ENCODE data around the gene CAPN6. TPM values are rescaled to one million over a fixed set of nuclear protein-coding genes. Genes with fewer than 3 reads are reported as not detected.

The CAPN6 gene
- total and polyA plus RNA-seq, 2 donors (not counting 1 experiment from before 2014, with no cell fraction given), result not detected

DNA sequence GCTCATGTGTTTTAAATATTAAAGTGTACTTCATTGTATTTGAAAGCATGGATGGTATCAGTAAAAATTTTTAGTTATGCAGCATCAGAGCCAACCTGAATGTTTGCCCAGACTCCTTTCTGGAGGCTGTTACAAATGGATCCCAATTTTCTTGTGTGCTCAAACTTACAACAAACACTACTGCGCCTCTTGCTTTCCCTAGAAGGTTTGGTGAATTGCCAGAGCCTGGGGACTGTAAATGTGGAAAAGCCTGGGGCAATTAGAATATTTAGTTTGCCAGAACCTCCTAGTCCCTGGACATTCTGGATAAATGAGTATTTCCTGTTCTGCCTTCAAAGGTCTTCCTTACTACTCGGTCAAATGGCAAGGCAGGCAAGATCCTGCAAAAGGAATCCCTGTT lies 4.8 kb downstream of the CAPN6 start:
- Histone ChIP-seq H3K27me3 (ENCODE audit: control insufficient read depth, insufficient read depth, low read length) (no peaks in the 10 kb centered on the region), H4K20me1 (ENCODE audit: control insufficient read depth, extremely low read depth, insufficient read depth, low read length) (no peaks in the 10 kb centered on the region), H3K4me1 (ENCODE audit: control insufficient read depth, extremely low read depth, insufficient read depth, low read length) (no peaks in the 10 kb centered on the region), H3K36me3 (ENCODE audit: control insufficient read depth, insufficient read depth, low read length) (no peaks in the 10 kb centered on the region), H2AFZ (ENCODE audit: low read length) (no peak overlapping the region), H3K79me2 (ENCODE audit: control insufficient read depth, insufficient read depth, low read length) (no peaks in the 10 kb centered on the region), H3K9ac (ENCODE audit: insufficient read depth, low read length) (no peak overlapping the region), H3K4me2 (ENCODE audit: extremely low read depth, insufficient read depth, low read length) (no peak overlapping the region), H3K27ac (ENCODE audit: insufficient read depth, low read length) (no peak overlapping the region), H3K9me3 (ENCODE audit: control insufficient read depth, insufficient read depth, low read depth, low read length) (no peaks in the 10 kb centered on the region), H3K4me3 (replicated peaks in 1 of 4; ENCODE audit: control extremely low read depth in 1 of 4, insufficient read depth in 1 of 4, low read depth in 3 of 4, low read length in 4 of 4) (no peak overlapping the region)
- TF ChIP-seq, protein P1, sequence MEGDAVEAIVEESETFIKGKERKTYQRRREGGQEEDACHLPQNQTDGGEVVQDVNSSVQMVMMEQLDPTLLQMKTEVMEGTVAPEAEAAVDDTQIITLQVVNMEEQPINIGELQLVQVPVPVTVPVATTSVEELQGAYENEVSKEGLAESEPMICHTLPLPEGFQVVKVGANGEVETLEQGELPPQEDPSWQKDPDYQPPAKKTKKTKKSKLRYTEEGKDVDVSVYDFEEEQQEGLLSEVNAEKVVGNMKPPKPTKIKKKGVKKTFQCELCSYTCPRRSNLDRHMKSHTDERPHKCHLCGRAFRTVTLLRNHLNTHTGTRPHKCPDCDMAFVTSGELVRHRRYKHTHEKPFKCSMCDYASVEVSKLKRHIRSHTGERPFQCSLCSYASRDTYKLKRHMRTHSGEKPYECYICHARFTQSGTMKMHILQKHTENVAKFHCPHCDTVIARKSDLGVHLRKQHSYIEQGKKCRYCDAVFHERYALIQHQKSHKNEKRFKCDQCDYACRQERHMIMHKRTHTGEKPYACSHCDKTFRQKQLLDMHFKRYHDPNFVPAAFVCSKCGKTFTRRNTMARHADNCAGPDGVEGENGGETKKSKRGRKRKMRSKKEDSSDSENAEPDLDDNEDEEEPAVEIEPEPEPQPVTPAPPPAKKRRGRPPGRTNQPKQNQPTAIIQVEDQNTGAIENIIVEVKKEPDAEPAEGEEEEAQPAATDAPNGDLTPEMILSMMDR (conservative IDR thresholded peaks at IDR 0.05 in 1 of 2, IDR thresholded peaks at IDR 0.05 in 1 of 2; ENCODE audit: low read depth in 1 of 2, low read length in 2 of 2), result no peak
- no peak for TF ChIP-seq EZH2 (IDR thresholded peaks at IDR 0.05; ENCODE audit: low read length, missing control alignments)
- no peak for DNase-seq (ENCODE audit: low read depth in 2 of 2)

DNA sequence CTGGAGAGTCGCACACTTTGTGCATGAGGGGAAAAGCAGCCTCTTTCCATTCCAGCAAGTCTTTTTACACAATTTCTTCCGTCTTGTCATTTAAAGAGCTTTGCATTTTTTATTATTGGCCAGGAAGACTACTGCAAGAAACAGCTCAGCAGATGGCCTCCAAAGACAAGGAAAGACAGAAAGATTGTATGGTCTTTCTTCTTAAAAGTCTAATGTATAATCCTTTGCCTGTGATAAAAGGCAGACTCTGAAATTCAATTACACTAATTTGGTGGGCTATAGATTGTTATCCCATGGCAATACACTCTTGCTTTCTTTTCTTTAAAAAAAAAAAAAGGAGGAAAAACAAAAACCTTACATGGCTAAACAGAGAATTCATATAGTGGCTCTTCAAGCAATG lies 5.9 kb downstream of the CAPN6 start:
- Histone ChIP-seq H3K4me1 (ENCODE audit: control insufficient read depth, extremely low read depth, insufficient read depth, low read length) (no peaks in the 10 kb centered on the region), H3K27me3 (ENCODE audit: control insufficient read depth, insufficient read depth, low read length) (no peaks in the 10 kb centered on the region), H3K9me3 (ENCODE audit: control insufficient read depth, insufficient read depth, low read depth, low read length) (no peaks in the 10 kb centered on the region), H3K79me2 (ENCODE audit: control insufficient read depth, insufficient read depth, low read length) (no peaks in the 10 kb centered on the region), H3K4me3 (replicated peaks in 1 of 4; ENCODE audit: control extremely low read depth in 1 of 4, insufficient read depth in 1 of 4, low read depth in 3 of 4, low read length in 4 of 4) (no peak overlapping the region), H4K20me1 (ENCODE audit: control insufficient read depth, extremely low read depth, insufficient read depth, low read length) (no peaks in the 10 kb centered on the region), H2AFZ (ENCODE audit: low read length) (no peak overlapping the region), H3K4me2 (ENCODE audit: extremely low read depth, insufficient read depth, low read length) (no peak overlapping the region), H3K9ac (ENCODE audit: insufficient read depth, low read length) (no peak overlapping the region), H3K27ac (ENCODE audit: insufficient read depth, low read length) (no peak overlapping the region), H3K36me3 (ENCODE audit: control insufficient read depth, insufficient read depth, low read length) (no peaks in the 10 kb centered on the region)
- TF ChIP-seq, protein P1 (conservative IDR thresholded peaks at IDR 0.05 in 1 of 2, IDR thresholded peaks at IDR 0.05 in 1 of 2; ENCODE audit: low read depth in 1 of 2, low read length in 2 of 2), result no peak
- TF ChIP-seq EZH2 (IDR thresholded peaks at IDR 0.05; ENCODE audit: low read length, missing control alignments), result no peak
- no peak for DNase-seq (ENCODE audit: low read depth in 2 of 2)

DNA sequence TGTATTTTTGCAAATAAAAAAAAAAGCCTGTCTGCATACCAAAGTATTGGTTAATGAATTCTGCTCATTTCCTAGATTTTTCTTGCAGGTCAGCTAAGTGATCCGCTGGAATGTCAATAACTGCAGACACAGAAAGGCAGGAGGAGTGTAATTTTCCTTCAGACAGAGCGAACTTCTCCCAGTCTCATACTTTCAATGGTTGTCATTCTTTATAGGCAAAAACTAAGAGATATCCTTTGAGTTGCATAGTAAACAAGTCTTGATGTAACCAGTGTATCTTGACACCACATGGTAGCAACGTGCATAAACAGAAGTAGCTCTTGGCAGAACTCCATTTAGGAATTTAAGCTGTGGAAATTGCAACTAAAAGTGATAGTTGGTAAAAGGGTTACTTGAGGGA lies 8.2 kb downstream of the CAPN6 start:
- TF ChIP-seq EZH2 (IDR thresholded peaks at IDR 0.05; ENCODE audit: low read length, missing control alignments), result no peak
- TF ChIP-seq, protein P1 (conservative IDR thresholded peaks at IDR 0.05 in 1 of 2, IDR thresholded peaks at IDR 0.05 in 1 of 2; ENCODE audit: low read depth in 1 of 2, low read length in 2 of 2), result no peak
- Histone ChIP-seq H3K79me2 (ENCODE audit: control insufficient read depth, insufficient read depth, low read length) (no peaks in the 10 kb centered on the region), H3K9me3 (ENCODE audit: control insufficient read depth, insufficient read depth, low read depth, low read length) (no peaks in the 10 kb centered on the region), H3K4me3 (replicated peaks in 1 of 4; ENCODE audit: control extremely low read depth in 1 of 4, insufficient read depth in 1 of 4, low read depth in 3 of 4, low read length in 4 of 4) (no peak overlapping the region), H3K4me2 (ENCODE audit: extremely low read depth, insufficient read depth, low read length) (no peak overlapping the region), H3K36me3 (ENCODE audit: control insufficient read depth, insufficient read depth, low read length) (no peaks in the 10 kb centered on the region), H3K4me1 (ENCODE audit: control insufficient read depth, extremely low read depth, insufficient read depth, low read length) (no peaks in the 10 kb centered on the region), H3K9ac (ENCODE audit: insufficient read depth, low read length) (no peak overlapping the region), H3K27me3 (ENCODE audit: control insufficient read depth, insufficient read depth, low read length) (no peaks in the 10 kb centered on the region), H3K27ac (ENCODE audit: insufficient read depth, low read length) (no peak overlapping the region), H4K20me1 (ENCODE audit: control insufficient read depth, extremely low read depth, insufficient read depth, low read length) (no peaks in the 10 kb centered on the region), H2AFZ (ENCODE audit: low read length) (no peak overlapping the region)
- peak in 1 of 2 donors; percentile 13 for DNase-seq (ENCODE audit: low read depth in 2 of 2)
